ENCODE data around the gene RBM47. TPM values are rescaled to one million over a fixed set of nuclear protein-coding genes. Genes with fewer than 3 reads are reported as not detected.

The RBM47 gene
- total and polyA plus RNA-seq, 2 donors (not counting 1 experiment from before 2014, with no cell fraction given), result 0.14 to 1.8 TPM

- TF ChIP-seq, protein P1, sequence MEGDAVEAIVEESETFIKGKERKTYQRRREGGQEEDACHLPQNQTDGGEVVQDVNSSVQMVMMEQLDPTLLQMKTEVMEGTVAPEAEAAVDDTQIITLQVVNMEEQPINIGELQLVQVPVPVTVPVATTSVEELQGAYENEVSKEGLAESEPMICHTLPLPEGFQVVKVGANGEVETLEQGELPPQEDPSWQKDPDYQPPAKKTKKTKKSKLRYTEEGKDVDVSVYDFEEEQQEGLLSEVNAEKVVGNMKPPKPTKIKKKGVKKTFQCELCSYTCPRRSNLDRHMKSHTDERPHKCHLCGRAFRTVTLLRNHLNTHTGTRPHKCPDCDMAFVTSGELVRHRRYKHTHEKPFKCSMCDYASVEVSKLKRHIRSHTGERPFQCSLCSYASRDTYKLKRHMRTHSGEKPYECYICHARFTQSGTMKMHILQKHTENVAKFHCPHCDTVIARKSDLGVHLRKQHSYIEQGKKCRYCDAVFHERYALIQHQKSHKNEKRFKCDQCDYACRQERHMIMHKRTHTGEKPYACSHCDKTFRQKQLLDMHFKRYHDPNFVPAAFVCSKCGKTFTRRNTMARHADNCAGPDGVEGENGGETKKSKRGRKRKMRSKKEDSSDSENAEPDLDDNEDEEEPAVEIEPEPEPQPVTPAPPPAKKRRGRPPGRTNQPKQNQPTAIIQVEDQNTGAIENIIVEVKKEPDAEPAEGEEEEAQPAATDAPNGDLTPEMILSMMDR (conservative IDR thresholded peaks at IDR 0.05 in 1 of 2, IDR thresholded peaks at IDR 0.05 in 1 of 2; ENCODE audit: low read depth in 1 of 2, low read length in 2 of 2), result no peak
- TF ChIP-seq EZH2 (IDR thresholded peaks at IDR 0.05; ENCODE audit: low read length, missing control alignments), result no peak
- H3K4me2 ChIP-seq (ENCODE audit: extremely low read depth, insufficient read depth, low read length), result no peak overlapping the region
- no peaks in the 10 kb centered on the region for H3K4me1 ChIP-seq (ENCODE audit: control insufficient read depth, extremely low read depth, insufficient read depth, low read length)
- no peak overlapping the region for H3K9ac ChIP-seq (ENCODE audit: insufficient read depth, low read length)
- H3K27me3 ChIP-seq (ENCODE audit: control insufficient read depth, insufficient read depth, low read length), result no peaks in the 10 kb centered on the region
- no peaks in the 10 kb centered on the region for H3K36me3 ChIP-seq (ENCODE audit: control insufficient read depth, insufficient read depth, low read length)
- no peak overlapping the region for H3K27ac ChIP-seq (ENCODE audit: insufficient read depth, low read length)
- H3K4me3 ChIP-seq (replicated peaks in 1 of 4; ENCODE audit: control extremely low read depth in 1 of 4, insufficient read depth in 1 of 4, low read depth in 3 of 4, low read length in 4 of 4), result no peak overlapping the region
- no peaks in the 10 kb centered on the region for H3K79me2 ChIP-seq (ENCODE audit: control insufficient read depth, insufficient read depth, low read length)
- no peak for DNase-seq (ENCODE audit: low read depth in 2 of 2)
- no peak overlapping the region for H2AFZ ChIP-seq (ENCODE audit: low read length)
- no peaks in the 10 kb centered on the region for H3K9me3 ChIP-seq (ENCODE audit: control insufficient read depth, insufficient read depth, low read depth, low read length)
- H4K20me1 ChIP-seq (ENCODE audit: control insufficient read depth, extremely low read depth, insufficient read depth, low read length), result no peaks in the 10 kb centered on the region
Observed at GRCh38 chr4:40466789-40467188, 162.9 kb downstream of the RBM47 start.

DNA sequence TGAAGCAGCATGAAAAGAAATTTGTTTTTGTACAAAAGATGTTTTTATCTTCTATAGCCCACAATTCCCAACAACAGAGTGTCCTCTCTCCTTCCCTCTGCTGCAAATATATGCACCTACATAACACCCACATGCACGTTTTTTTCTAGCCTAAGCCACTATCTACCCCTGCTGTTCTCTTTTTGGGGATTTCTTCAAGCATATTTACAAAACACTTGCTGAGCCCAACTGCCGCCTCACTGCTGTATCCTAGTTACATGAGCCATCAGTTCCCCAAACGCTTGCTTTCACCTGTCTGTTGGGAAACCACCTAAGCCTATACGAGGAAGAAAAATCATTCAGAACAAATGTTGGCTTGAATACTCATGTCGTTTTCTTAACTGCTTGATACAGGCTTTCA is 167.3 kb downstream of the RBM47 start:
- no peaks in the 10 kb centered on the region for H3K27me3 ChIP-seq (ENCODE audit: control insufficient read depth, insufficient read depth, low read length)
- DNase-seq (ENCODE audit: low read depth in 2 of 2), result no peak

GRCh38 chr4:40461879-40462278 is 167.8 kb downstream of the RBM47 start:
- Histone ChIP-seq H2AFZ (ENCODE audit: low read length) (no peak overlapping the region), H3K4me2 (ENCODE audit: extremely low read depth, insufficient read depth, low read length) (no peak overlapping the region), H3K4me1 (ENCODE audit: control insufficient read depth, extremely low read depth, insufficient read depth, low read length) (no peaks in the 10 kb centered on the region), H3K27me3 (ENCODE audit: control insufficient read depth, insufficient read depth, low read length) (no peaks in the 10 kb centered on the region), H3K27ac (ENCODE audit: insufficient read depth, low read length) (no peak overlapping the region), H3K4me3 (replicated peaks in 1 of 4; ENCODE audit: control extremely low read depth in 1 of 4, insufficient read depth in 1 of 4, low read depth in 3 of 4, low read length in 4 of 4) (no peak overlapping the region), H3K79me2 (ENCODE audit: control insufficient read depth, insufficient read depth, low read length) (no peaks in the 10 kb centered on the region), H3K36me3 (ENCODE audit: control insufficient read depth, insufficient read depth, low read length) (no peaks in the 10 kb centered on the region), H4K20me1 (ENCODE audit: control insufficient read depth, extremely low read depth, insufficient read depth, low read length) (no peaks in the 10 kb centered on the region), H3K9me3 (ENCODE audit: control insufficient read depth, insufficient read depth, low read depth, low read length) (no peaks in the 10 kb centered on the region), H3K9ac (ENCODE audit: insufficient read depth, low read length) (no peak overlapping the region)
- TF ChIP-seq EZH2 (IDR thresholded peaks at IDR 0.05; ENCODE audit: low read length, missing control alignments), result no peak
- TF ChIP-seq, protein P1 (conservative IDR thresholded peaks at IDR 0.05 in 1 of 2, IDR thresholded peaks at IDR 0.05 in 1 of 2; ENCODE audit: low read depth in 1 of 2, low read length in 2 of 2), result no peak
- DNase-seq (ENCODE audit: low read depth in 2 of 2), result no peak

More for the DNA sequence above, 167.3 kb downstream of the RBM47 start:
- H3K36me3 ChIP-seq (ENCODE audit: control insufficient read depth, insufficient read depth, low read length), result no peaks in the 10 kb centered on the region
- no peaks in the 10 kb centered on the region for H3K9me3 ChIP-seq (ENCODE audit: control insufficient read depth, insufficient read depth, low read depth, low read length)
- no peak overlapping the region for H3K4me3 ChIP-seq (replicated peaks in 1 of 4; ENCODE audit: control extremely low read depth in 1 of 4, insufficient read depth in 1 of 4, low read depth in 3 of 4, low read length in 4 of 4)
- no peak overlapping the region for H3K9ac ChIP-seq (ENCODE audit: insufficient read depth, low read length)
- H4K20me1 ChIP-seq (ENCODE audit: control insufficient read depth, extremely low read depth, insufficient read depth, low read length), result no peaks in the 10 kb centered on the region
- H3K4me1 ChIP-seq (ENCODE audit: control insufficient read depth, extremely low read depth, insufficient read depth, low read length), result no peaks in the 10 kb centered on the region
- no peak overlapping the region for H3K4me2 ChIP-seq (ENCODE audit: extremely low read depth, insufficient read depth, low read length)
- no peak overlapping the region for H3K27ac ChIP-seq (ENCODE audit: insufficient read depth, low read length)
- no peak overlapping the region for H2AFZ ChIP-seq (ENCODE audit: low read length)
- no peaks in the 10 kb centered on the region for H3K79me2 ChIP-seq (ENCODE audit: control insufficient read depth, insufficient read depth, low read length)
- no peak for TF ChIP-seq EZH2 (IDR thresholded peaks at IDR 0.05; ENCODE audit: low read length, missing control alignments)
- TF ChIP-seq, protein P1 (conservative IDR thresholded peaks at IDR 0.05 in 1 of 2, IDR thresholded peaks at IDR 0.05 in 1 of 2; ENCODE audit: low read depth in 1 of 2, low read length in 2 of 2), result no peak
